Osteocyte (in vitro differentiated cells): ENCODE measurements around the gene DNM2. TPM values are rescaled to one million over a fixed set of nuclear protein-coding genes. Genes with fewer than 3 reads are reported as not detected.

Experiments
- DNase-seq: peaks from one replicate; pipeline ENCODE4 v3.0.0; 2021; ENCODE audit warnings: mixed read lengths; ENCODE audit not compliant: unreplicated experiment; ENCODE audit errors: extremely low spot score
- H3K27ac Mint-ChIP-seq: one replicate; pipeline ENCODE4 v1.8.0; 2021; ENCODE audit warnings: mild to moderate bottlenecking, mixed read lengths; ENCODE audit not compliant: unreplicated experiment
- H3K27me3 Mint-ChIP-seq: one replicate; pipeline ENCODE4 v1.8.0; 2021; ENCODE audit warnings: mixed read lengths; ENCODE audit not compliant: unreplicated experiment
- H3K36me3 Mint-ChIP-seq: one replicate; pipeline ENCODE4 v1.8.0; 2021; ENCODE audit warnings: mixed read lengths; ENCODE audit not compliant: unreplicated experiment
- H3K4me1 Mint-ChIP-seq: one replicate; pipeline ENCODE4 v1.8.0; 2021; ENCODE audit warnings: mixed read lengths; ENCODE audit not compliant: unreplicated experiment
- H3K4me3 Mint-ChIP-seq: one replicate; pipeline ENCODE4 v1.8.0; 2021; ENCODE audit warnings: mild to moderate bottlenecking, moderate library complexity, mixed read lengths; ENCODE audit not compliant: unreplicated experiment
- H3K9me3 Mint-ChIP-seq: one replicate; pipeline ENCODE4 v1.8.0; 2021; ENCODE audit warnings: mixed read lengths; ENCODE audit not compliant: unreplicated experiment
- total RNA-seq: library from RNA; stranded (reverse); gene quantifications from 2 replicates; pipeline ENCODE4 v1.2.1, GENCODE V29; 2021
- TF ChIP-seq, protein P1 (sequence below): fragments of 200-600 bp; sonication (generic); IDR thresholded peaks from 2 replicates; pipeline ENCODE4 v1.5.0; 2021; ENCODE audit warnings: antibody characterized with exemption, mild to moderate bottlenecking, moderate library complexity

Gene DNM2
- total RNA-seq, 1 donor from 2014 or later = 157 TPM

DNA sequence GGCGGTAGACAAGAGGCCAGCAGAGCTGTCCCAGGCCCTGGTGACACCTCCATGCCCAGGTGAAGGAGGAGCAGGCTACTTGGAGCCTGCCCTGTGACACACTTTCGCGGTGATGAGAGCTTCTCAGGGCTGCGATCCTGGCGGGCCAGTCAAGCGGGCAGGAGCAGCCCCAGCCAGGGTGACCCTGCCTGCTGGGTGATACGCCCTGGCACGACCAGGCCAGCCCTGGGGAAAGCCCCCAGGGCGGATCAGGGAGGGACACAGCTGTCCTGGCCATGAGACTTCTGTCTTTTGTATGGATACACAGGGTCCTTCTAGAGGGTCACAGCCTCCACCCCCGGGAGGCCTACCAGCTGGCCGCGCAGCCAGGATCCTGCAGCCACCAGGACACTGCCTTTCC lies 13.1 kb downstream of the DNM2 start:
- Mint-ChIP-seq H3K27me3 (no peaks in the 10 kb centered on the region), H3K36me3 (peaks cover 2% of the 10 kb centered on the region), H3K9me3 (no peaks in the 10 kb centered on the region), H3K4me3 (no peak overlapping the region), H3K4me1 (peaks cover 7% of the 10 kb centered on the region), H3K27ac (no peak overlapping the region)
- TF ChIP-seq, protein P1, sequence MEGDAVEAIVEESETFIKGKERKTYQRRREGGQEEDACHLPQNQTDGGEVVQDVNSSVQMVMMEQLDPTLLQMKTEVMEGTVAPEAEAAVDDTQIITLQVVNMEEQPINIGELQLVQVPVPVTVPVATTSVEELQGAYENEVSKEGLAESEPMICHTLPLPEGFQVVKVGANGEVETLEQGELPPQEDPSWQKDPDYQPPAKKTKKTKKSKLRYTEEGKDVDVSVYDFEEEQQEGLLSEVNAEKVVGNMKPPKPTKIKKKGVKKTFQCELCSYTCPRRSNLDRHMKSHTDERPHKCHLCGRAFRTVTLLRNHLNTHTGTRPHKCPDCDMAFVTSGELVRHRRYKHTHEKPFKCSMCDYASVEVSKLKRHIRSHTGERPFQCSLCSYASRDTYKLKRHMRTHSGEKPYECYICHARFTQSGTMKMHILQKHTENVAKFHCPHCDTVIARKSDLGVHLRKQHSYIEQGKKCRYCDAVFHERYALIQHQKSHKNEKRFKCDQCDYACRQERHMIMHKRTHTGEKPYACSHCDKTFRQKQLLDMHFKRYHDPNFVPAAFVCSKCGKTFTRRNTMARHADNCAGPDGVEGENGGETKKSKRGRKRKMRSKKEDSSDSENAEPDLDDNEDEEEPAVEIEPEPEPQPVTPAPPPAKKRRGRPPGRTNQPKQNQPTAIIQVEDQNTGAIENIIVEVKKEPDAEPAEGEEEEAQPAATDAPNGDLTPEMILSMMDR = no peak
- DNase-seq = no peak

DNA sequence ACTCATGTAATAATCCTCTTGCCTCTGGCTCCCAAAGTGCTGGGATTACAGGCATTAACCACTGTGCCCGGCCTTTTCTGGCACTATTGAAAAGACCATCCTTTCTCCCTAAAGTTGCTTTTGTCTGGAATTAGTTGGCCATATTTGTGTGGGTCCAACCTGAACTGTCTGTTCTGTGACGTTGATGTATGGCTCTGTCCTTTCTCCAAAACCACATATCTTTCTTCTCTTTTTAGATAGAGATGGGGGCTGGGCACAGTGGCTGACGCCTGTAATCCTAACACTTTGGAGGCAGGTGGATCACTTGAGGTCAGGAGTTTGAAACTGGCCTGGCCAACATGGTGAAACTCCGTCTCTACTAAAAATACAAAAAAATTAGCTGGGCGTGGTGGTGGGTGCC lies 17.9 kb downstream of the DNM2 start:
- H3K27me3 Mint-ChIP-seq = no peaks in the 10 kb centered on the region
- no peak for DNase-seq
- TF ChIP-seq, protein P1 = no peak
- peaks cover 6% of the 10 kb centered on the region for H3K36me3 Mint-ChIP-seq
- peaks cover 7% of the 10 kb centered on the region for H3K9me3 Mint-ChIP-seq
- peaks cover 16% of the 10 kb centered on the region for H3K4me1 Mint-ChIP-seq
- no peak overlapping the region for H3K27ac Mint-ChIP-seq
- no peak overlapping the region for H3K4me3 Mint-ChIP-seq

DNA sequence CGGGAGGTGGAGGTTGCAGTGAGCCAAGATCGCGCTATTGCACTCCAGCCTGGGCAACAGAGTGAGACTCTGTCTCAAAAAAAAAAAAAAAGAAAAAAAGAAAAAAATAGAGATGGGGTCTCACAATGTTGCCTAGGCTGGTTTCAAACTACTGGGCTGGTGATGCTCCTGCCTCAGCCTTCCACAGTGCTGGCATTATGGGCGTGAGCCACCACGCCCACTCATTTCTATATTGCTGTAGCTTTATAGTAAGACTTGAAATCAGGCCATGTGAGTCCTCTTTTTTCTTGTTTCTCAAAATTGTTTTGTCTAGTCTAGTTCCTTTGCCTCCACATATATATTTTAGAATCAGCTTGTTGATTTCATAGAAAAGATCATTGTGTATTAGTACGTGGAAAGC lies 18.3 kb downstream of the DNM2 start:
- no peak overlapping the region for H3K27ac Mint-ChIP-seq
- H3K4me1 Mint-ChIP-seq = peaks cover 16% of the 10 kb centered on the region
- TF ChIP-seq, protein P1 = no peak
- DNase-seq = no peak
- H3K27me3 Mint-ChIP-seq = no peaks in the 10 kb centered on the region
- peaks cover 9% of the 10 kb centered on the region for H3K36me3 Mint-ChIP-seq
- no peak overlapping the region for H3K4me3 Mint-ChIP-seq
- peaks cover 11% of the 10 kb centered on the region for H3K9me3 Mint-ChIP-seq

DNA sequence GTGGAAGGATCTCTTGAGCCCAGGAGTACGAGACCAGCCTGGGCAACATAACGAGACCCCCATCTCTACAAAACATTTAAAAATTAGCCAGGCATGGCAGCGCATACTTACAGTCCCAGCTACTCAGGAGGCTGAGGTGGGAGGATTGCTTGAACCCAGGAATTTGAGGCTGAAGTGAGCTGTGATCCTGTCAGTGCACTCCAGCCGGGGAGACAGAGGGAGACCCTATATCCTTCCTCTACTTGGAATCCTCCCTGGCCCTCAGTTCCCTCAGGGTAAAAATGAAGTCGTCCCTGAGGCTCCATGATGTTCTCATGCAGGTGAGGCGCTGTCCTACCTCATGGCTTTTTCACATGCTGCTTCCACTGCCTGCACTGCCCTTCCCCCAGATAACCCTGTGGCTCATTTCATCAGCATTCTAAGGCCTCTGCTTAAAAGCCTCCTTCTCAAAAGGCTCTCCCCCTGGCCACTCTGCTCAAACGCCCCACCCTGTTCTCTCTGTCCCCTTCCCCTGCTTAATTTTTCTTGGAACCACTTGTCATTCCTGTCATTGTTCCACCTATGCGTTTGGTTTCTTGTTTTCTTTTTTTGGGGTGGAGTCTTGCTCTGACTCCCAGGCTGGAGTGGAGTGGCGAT lies 19.2 kb downstream of the DNM2 start:
- Mint-ChIP-seq H3K36me3 (peaks cover 9% of the 10 kb centered on the region), H3K4me1 (peaks cover 19% of the 10 kb centered on the region), H3K27ac (peak overlapping the region; percentile 34), H3K9me3 (peaks cover 11% of the 10 kb centered on the region), H3K27me3 (no peaks in the 10 kb centered on the region), H3K4me3 (no peak overlapping the region)
- TF ChIP-seq, protein P1 = no peak
- no peak for DNase-seq

DNA sequence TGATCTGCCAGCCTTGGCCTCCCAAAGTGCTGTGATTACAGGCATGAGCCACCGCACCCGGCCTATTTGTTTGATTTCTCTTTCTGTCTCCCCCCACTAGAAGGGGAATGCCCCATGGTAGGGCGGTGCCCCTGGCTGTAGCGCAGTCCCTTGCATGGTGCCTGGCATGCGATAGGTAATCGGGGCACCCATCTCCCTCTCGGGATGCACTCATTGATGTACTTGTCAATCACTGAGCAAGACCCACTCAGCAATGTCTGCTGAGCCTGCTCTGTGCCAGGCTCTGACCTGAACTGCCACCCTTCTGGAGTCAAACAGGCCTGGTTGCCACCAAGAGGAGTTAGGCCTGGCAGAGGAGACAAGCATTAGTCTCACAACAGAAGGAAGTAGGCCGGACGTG lies 19.8 kb downstream of the DNM2 start:
- H3K27ac Mint-ChIP-seq = no peak overlapping the region
- no peak for DNase-seq
- peaks cover 25% of the 10 kb centered on the region for H3K4me1 Mint-ChIP-seq
- TF ChIP-seq, protein P1 = no peak
- peaks cover 9% of the 10 kb centered on the region for H3K36me3 Mint-ChIP-seq
- no peak overlapping the region for H3K4me3 Mint-ChIP-seq
- no peaks in the 10 kb centered on the region for H3K27me3 Mint-ChIP-seq
- H3K9me3 Mint-ChIP-seq = peaks cover 11% of the 10 kb centered on the region
